HG03520 (cell line): ENCODE measurements around the gene OGFR.

Source experiments
- ATAC-seq: cut with Tn5 transposase; IDR thresholded peaks from one replicate; pipeline ENCODE4 v1.9.1; 2021; ENCODE audit warnings: mild to moderate bottlenecking, moderate library complexity; ENCODE audit not compliant: unreplicated experiment

OGFR gene

DNA sequence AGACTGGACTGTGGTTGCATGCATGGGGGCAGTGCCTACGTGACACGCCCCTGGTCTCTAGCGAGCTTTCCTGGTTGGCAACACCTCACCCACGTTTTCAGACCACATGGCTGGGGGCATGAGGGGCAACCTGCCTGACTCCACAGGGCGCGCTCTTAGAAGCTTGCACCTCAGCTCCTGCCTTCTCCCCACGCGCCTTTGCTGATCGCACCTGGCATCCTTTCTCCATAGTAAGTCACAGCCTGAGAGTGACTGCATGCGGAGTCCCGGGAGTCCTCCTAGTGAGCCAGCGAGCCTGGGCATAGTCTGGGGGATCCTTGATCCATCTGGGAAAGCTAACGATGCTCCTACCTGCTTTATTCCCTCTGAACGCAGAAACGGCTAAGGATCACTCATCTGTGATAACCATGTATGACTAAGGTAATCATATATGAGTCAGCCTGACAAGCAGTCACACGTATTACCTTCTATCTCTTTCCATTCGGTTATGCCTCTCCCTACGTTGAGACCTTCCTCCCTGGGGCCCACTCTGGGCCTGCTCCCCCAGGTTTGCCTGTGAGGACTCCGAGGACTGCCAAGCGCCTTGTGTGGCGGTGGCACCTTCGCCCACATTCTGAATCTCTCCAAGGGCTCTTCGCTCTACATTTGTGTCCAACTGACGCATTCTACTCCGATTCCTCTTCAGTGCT lies 52.4 kb downstream of the OGFR start:
- ATAC-seq, result no peak

DNA sequence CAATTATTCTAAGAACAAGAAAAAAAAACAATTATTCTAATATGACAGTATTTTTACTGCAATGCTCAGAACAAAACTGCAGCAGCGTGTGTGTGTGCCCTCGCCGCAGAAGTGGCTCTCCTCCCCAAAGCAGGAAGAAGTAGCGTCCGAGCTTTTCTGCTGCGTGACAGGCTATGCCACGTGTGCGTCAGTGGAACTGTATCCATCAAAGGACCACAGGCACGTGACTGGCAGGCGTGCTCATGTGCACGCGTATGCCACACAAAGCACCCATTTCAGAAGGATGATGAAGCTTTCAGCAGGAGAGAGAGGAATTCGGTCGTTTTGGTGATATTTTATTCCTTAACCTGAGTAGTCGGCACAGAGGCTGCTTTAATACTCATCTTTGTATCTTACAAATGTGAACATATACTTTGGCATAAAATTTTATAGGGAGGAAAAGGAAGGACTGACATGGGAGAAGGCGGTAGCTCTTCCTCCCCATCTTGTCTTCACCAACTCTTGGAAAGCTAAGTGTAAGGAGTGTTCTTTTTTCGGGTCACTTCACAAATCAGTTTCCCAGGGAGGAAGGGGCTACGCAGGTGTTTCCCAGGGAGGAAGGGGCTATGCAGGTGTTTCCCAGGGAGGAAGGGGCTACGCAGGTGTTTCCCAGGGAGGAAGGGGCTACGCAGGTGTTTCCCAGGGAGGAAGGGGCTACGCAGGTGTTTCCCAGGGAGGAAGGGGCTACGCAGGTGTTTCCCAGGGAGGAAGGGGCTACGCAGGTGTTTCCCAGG lies 53.6 kb downstream of the OGFR start:
- ATAC-seq, result no peak

DNA sequence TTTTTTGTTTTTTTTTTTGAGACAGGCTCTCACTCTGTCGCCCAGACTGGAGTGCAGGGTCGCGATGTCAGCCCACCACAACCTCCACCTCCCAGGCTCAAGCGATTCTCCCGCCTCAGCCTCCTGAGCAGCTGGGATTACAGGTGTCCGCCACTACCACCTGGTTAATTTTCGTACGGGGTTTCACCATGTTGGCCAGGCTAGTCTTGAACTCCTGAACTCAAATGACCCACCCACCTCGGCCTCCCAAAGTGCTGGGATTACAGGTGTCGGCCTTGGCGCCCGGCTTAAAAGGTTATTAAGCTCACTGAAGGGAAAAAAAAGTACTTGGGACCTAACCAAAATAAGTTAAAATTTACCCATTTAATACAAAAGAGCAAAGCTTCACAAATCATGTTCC lies 55.1 kb downstream of the OGFR start:
- no peak for ATAC-seq

DNA sequence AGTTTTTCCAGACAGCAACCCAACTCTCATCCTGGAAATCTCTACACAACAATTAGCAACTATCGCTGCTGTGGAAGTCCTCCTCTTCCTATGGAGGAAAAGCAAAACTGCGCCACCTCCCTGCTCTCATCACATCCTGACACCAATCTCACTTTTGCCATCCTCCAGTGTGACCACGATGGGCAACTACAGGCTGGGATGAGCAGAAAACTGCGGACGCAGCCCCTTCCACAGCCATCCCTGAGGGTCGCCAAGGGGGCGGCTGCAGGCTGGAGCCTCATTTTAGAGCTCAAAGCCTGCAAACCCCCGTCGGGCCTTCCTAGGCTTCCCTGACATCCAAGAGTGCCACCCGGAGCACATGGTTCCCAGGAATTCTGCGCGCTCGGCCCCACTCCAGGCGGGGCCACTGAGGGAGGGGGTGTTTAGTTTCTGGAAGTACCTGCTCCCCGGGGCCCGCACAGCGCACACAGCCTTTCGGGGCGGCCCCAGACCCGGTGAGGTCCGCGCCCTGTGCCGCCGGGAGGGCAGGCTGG lies 55.8 kb downstream of the OGFR start:
- no peak for ATAC-seq

DNA sequence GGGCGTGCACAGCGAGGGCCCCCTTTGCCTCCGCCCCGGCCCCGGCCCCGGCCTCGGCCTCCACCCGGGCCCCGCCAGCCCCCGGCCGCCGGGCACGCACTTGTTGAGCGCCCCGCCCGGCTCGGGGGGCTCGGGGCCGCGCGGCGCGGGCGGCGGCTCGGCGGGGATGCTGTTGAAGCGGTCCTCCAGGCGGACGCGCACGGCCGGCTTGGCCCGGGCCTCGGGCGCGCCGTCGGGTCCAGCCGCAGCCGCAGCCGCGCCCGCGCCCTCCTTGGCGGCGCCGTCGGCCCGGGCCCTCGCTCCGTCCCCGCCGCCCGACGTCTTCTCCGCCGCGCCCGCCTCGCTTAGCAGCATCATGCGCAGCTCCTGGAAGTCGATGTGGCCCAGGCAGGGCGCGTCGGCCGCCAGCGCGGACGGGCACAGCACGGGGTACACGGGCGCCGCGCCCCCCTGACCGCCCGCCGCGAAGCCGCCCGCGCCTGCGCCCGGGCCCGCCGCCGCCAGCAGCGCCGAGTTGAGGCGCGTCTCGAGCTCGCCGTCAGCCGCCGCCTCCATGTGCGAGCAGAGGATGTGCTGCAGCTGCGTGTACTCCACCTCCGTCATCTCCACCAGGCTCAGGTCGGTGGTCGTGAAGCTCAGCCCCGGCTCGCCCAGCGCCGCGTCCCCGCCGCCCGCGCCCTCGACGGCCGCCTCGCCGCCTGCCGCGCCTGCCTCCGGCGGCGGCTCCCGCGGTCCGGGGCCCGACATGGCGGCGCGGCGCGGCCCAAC lies 56.5 kb downstream of the OGFR start:
- peak; percentile 32 for ATAC-seq

DNA sequence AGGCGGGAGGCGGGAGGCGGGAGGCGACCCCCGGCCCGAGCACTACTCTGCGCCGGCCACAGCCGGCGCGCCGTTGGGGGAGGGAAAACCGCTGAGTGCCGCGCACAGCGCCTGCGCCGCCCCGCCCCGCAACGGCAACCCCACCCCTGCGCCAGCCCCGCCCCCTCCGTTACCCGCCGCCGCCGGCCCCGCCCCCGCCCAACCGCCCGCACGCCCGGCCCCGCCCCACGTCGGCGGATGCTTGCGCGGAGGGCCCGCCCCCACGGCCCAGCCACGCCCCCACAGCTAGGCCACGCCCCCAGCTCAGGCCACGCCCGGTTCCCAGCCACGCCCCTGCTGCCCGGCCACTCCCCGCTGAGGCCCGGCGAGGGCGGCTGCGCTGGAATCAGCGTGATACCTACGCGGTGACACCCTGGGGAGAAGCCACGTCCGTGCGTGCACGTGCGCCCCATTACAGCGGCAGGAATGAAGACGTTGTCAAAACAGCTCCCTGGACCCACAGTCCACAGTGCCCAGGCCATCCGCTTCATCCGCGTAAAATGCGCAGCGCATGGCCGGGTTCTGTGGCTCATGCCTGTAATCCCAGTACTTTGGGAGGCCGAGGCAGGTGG lies 57.2 kb downstream of the OGFR start, which contains the start of gene TCFL5:
TCFL5 (minus strand) TSS at position 97 of the 611 bp plus-strand sequence. CDS start 152 bp downstream, outside the sequence.
- peak; percentile 67 for ATAC-seq
